Left lobe of liver (tissue), 2 donors: ENCODE data around the gene PDSS1. TPM values are rescaled to one million over a fixed set of nuclear protein-coding genes. Genes with fewer than 3 reads are reported as not detected.
"Not testable (repeated sequence)": the region's sequence is repeated elsewhere in the genome, so short reads cannot be mapped to it uniquely, and the experiment has no call there.

Experiments
- ATAC-seq: fragments of 200-7000 bp; cut with Tn5 transposase; one replicate; pipeline ENCODE4 v1.9.1; 2020; ENCODE audit warnings: mild to moderate bottlenecking, moderate library complexity
- DNase-seq: peaks from one replicate; pipeline ENCODE4 v3.0.0-alpha.2; 2020; ENCODE audit warnings: low spot score
- total RNA-seq: library from RNA; stranded (reverse); gene quantifications from one replicate; pipeline ENCODE4 v1.2.1, GENCODE V29; 2021
- donor health status: DM: no; HTN: no; CAD: no; lungs with moderate emphysema.
- donor health status: DM: no; HTN: yes; CAD: no.

Gene PDSS1
- total RNA-seq, 1 donor from 2014 or later = 4.3 TPM

- DNase-seq (no peak), ATAC-seq (peak; percentile 10)
Measured at GRCh38 chr10:26738301-26738911, 40.9 kb downstream of the PDSS1 start.

GRCh38 chr10:26739071-26739631 is 41.6 kb downstream of the PDSS1 start:
- no peak for DNase-seq
- no peak for ATAC-seq

GRCh38 chr10:26741368-26741767 is 43.9 kb downstream of the PDSS1 start:
- DNase-seq (no peak), ATAC-seq (no peak)

GRCh38 chr10:26743091-26743490 is 45.6 kb downstream of the PDSS1 start:
- ATAC-seq (no peak), DNase-seq (no peak)

GRCh38 chr10:26743841-26744240 is 46.3 kb downstream of the PDSS1 start:
- no peak for DNase-seq
- ATAC-seq = no peak

GRCh38 chr10:26746061-26746460 is 48.6 kb downstream of the PDSS1 start:
- ATAC-seq = no peak
- DNase-seq = no peak

GRCh38 chr10:26755443-26755903 is 58.0 kb downstream of the PDSS1 start:
- no peak for ATAC-seq

GRCh38 chr10:26759008-26759407 is 61.5 kb downstream of the PDSS1 start:
- ATAC-seq = no peak
- DNase-seq = no peak

More at GRCh38 chr10:26755443-26755903, 58.0 kb downstream of the PDSS1 start:
- DNase-seq = no peak

- DNase-seq (no peak), ATAC-seq (no peak)
Measured at GRCh38 chr10:26765549-26765948, 68.0 kb downstream of the PDSS1 start.

- no peak for DNase-seq
- ATAC-seq = no peak
Measured at GRCh38 chr10:26770069-26770468, 72.6 kb downstream of the PDSS1 start.

- no peak for ATAC-seq
- no peak for DNase-seq
Measured at GRCh38 chr10:26773633-26774032, 76.1 kb downstream of the PDSS1 start.

- DNase-seq (no peak), ATAC-seq (no peak)
Measured at GRCh38 chr10:26776258-26776657, 78.8 kb downstream of the PDSS1 start.

- ATAC-seq (no peak), DNase-seq (no peak)
Measured at GRCh38 chr10:26777686-26778085, 80.2 kb downstream of the PDSS1 start.

- DNase-seq (no peak), ATAC-seq (no peak)
Measured at GRCh38 chr10:26779176-26779860, 81.8 kb downstream of the PDSS1 start.

GRCh38 chr10:26780106-26780792 is 82.7 kb downstream of the PDSS1 start:
- DNase-seq = no peak
- no peak for ATAC-seq

- DNase-seq = no peak
- peak; percentile 44 for ATAC-seq
Measured at GRCh38 chr10:26780793-26781601, 83.5 kb downstream of the PDSS1 start.

- DNase-seq = no peak
- no peak for ATAC-seq
Measured at GRCh38 chr10:26781797-26782196, 84.3 kb downstream of the PDSS1 start.

GRCh38 chr10:26787362-26787761 is 89.9 kb downstream of the PDSS1 start:
- no peak for ATAC-seq
- no peak for DNase-seq

GRCh38 chr10:26789779-26790178 is 92.3 kb downstream of the PDSS1 start:
- not testable (repeated sequence) for ATAC-seq, DNase-seq

- DNase-seq (no peak), ATAC-seq (no peak)
Measured at GRCh38 chr10:26790221-26790995, 92.9 kb downstream of the PDSS1 start.
